Measurements from ENCODE around the gene KCNQ4.

KCNQ4 gene

GRCh38 chr1:40838980-40839942, 55.7 kb downstream of the KCNQ4 start:
- no peak for DNase-seq (ENCODE audit: low read depth in 2 of 2)

DNA sequence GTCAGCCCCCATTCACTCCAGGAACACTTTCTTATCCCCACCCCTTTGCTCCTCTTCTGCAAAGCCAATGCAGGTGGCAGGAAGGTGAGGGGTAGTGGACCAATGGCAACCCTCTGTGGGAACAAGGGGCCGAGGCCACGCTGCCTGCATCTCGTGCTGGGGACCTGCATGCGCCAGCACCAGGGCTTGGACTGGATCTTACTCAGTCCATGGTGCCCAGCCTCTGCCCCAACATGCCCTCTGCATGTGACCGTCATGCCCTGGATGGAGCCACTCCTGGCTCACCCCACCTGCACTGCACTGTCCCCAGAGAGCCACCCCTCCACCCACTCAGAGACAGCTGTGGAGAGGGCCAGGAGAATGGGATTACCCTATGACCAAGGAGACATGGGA, 56.4 kb downstream of the KCNQ4 start:
- DNase-seq (ENCODE audit: low read depth in 2 of 2): no peak

- DNase-seq (ENCODE audit: low read depth in 2 of 2): no peak
Measured at GRCh38 chr1:40840526-40841323, 57.1 kb downstream of the KCNQ4 start.

- no peak for DNase-seq (ENCODE audit: low read depth in 2 of 2)
Measured at GRCh38 chr1:40841602-40842001, 58.0 kb downstream of the KCNQ4 start.

DNA sequence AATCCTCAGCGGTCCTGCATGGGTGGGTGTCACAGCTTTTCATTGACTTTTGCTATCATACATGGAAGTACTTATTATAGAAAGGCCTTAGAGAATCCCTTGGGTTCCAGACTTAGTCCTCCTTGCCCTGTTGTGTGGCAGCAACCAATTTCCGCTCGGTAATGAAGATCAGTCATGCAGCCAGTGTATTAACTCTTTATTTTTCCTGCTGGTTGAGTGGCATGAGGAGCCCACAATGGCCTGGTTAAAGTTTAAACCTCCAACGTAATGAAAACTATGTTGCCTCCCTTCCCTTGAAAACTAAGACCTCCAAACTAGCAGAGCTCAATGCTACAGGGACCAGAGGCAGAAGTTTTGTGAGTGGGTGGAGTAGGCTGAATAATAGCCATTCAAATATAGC, 58.6 kb downstream of the KCNQ4 start:
- no peak for DNase-seq (ENCODE audit: low read depth in 2 of 2)

DNA sequence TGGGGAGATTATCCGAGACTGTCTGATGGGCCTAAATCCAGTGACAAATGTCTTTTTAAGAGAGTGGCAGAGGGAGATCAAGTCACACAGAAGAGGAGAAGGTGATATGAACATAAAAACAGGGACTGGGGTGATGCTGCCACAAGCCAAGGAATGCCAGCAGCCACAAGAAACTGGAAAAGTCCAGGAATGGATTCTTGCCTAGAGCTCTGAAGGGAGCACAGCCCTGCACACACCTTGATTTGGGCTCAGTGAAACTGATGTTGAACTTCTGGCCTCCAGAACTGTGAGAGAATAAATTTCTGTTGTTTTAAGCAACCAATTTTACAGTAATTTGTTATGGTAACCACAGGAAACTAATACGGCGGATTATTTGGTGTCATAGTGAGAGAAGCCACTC, 59.1 kb downstream of the KCNQ4 start:
- DNase-seq (ENCODE audit: low read depth in 2 of 2): no peak

DNA sequence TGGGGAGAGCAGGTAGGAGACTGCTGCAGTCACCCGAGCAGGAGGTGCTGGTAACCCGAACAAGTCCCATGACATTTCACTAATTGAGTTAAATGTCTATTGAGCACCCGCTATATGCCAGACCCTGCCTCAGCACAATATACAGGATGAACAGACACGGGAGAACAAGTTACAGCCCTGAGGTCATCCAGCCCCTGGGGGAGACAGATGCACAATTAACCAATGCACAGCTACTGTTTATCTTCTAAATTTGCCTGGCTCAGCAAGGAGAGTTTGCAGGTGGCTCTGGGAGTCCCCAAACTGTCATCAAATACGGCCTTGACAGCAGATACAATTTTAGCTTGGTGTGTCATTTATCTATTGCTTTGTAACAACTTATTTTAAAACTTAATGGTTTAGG, 60.5 kb downstream of the KCNQ4 start:
- DNase-seq (ENCODE audit: low read depth in 2 of 2): no peak

DNA sequence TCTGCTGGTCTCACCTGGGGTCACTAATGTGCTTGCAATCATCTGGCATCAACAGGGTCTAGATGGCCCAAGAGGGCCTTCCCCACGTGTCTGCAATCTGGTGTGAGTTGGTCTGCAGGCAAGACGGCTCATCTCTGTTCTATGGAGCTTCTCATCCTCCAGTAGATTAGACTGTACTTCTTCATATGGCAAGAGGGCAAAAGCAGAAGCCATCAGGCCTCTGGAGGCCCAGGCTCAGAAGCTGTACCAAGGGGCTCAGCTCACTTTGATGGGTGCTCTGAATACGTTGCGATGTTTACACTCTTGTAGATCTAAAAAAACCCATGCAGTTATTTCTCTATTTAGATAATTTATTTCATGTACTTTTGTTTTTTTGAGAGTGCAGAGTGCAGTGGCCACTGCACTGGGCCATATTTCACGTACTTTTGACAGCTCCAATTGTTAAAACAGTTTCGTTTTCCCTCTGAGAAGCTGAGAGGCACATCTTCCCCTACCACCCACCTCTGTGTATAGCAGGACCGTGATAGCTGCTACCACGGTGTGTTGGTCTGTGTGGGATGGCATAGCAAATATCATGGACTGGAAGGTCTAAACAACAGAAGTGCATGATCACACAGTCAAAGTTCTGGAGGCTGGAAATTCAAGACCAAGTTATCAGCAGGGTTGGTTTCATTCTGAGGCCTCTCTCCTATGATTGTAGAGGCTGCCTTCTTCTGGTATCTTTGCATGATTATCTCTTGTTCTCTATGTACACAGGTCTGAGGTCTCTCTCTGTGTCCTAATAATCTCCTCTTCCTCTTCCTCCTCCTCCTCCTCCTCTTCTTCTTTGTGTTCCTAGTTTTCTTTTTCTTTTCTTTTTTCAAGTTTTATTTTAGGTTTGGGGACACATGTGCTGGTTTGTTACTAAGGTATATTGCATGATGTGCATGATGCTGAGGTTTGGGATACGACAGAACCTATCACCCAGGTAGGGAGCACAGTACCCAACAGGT, 61.6 kb downstream of the KCNQ4 start:
- DNase-seq (ENCODE audit: low read depth in 2 of 2): no peak

- no peak for DNase-seq (ENCODE audit: low read depth in 2 of 2)
Measured at GRCh38 chr1:40845895-40846294, 62.3 kb downstream of the KCNQ4 start.

DNA sequence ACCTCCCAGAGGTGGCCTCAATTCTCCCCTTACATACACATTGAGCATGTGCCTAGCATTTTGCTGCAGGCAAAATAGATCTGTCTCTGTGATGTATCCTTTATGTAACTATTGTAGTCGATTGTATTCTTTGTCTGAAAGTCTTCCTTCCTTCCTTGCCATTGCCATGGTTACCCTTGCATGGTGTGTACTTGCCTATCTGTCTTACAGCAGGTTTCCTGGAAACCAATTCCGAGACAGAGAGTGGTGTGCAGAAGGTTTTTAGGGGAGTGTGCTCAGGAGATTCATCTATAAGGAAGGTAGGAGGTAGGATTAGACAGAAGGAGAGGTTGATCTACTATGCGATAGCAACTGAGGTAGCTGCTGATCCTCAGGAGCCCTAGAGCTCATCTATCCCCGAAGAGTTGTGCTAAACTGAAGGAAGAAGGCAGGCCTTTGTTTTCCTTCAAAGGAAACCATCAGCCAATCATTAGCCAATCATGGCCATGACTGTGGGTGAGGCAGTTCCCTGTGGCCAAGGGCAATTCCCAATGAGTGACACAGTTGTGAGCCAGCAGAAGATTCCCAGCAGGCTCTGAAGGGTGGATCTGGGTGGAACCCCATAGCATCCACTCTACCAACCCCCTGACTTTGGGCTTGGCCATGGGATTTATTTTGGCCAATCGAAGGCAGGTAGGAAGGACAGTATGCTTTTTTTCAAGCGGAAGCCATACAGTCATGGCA, 63.6 kb downstream of the KCNQ4 start:
- DNase-seq (ENCODE audit: low read depth in 2 of 2): no peak

DNA sequence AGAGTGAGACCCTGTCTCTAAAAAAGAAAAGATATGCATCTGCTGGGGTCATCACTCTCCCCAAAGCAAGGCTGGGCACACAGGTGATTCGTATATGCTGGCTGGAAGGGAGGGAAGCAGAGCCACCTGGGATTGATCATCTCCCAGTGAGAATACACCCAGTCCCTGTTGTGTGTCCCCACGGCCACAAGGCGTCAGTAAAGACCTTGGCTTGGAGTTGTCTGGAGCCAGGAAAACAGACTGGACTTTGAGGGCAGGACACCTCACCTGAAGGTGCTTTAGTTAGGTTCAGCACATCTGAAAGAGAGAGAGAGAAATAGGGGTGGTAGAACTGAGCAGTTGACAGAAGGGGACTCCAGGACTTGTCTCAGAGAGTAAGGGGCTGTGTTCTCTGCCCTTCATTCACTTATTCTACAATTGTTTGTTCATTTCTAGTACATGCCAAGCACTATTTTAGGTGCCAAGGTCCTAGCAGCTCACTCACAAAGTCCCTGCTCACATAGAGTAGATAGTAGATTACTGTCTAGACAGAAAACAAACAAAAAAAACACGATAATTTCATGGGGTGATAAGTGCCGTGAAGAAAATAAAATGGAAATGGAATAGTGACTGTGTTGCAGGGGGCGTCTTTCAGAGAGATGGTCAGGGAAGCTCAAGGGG, 65.1 kb downstream of the KCNQ4 start:
- DNase-seq (ENCODE audit: low read depth in 2 of 2): no peak

DNA sequence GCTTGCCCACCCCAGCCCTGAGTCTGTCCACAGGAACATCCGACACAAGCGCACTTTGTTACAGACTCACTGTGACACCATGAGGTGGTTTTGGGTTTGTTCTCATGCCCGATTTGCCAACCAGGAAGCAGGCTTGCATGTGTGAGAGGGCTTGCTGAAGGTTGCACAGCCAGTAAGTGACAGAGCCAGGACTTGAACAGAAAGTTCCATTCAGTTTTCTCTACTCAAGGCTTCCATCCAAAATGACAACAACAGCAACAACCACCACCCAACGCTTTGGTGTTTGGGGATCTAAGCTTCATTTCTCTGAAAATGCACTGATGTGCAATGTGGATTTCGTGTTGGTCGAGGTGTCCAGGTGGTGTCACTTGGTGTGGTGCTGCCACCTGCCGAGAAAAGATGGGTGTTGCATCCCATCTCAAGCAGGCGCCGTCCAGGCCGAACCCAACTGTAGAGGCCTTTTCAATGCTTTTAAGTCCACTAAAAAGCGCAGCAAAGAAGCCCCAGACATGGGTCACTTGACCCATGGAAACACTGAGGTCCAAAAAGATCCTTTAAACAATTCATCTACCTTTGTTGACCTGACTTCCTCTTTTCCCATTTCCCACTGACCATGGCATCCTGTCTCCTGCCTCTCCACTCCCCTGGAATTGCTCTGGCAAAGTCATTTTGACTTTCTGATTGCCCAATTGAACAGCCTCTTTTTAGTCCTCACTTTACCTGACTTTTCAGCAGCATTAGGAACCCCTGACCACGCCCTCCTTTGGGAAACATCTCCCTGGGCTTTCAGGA, 66.4 kb downstream of the KCNQ4 start:
- DNase-seq (ENCODE audit: low read depth in 2 of 2): peak; percentile 65 to 73

DNA sequence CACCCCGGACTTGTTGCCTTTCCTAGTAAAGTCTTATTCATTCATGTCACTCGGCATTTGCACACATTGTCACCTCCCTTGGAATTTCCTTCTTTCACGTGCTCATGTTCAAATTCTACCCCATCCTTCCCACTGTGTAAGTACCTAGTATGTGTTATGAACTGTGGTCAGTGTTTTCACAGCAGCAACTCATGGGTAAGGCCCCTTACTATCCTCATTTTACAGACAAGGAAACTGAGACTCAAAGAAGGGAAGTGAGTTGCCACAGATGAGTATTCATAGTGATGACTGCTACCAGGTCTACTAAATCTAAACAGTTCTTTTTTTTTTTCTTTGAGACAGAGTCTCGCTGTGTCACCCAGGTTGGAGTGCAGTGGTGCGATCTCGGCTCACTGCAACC, 68.1 kb downstream of the KCNQ4 start:
- no peak for DNase-seq (ENCODE audit: low read depth in 2 of 2)

DNA sequence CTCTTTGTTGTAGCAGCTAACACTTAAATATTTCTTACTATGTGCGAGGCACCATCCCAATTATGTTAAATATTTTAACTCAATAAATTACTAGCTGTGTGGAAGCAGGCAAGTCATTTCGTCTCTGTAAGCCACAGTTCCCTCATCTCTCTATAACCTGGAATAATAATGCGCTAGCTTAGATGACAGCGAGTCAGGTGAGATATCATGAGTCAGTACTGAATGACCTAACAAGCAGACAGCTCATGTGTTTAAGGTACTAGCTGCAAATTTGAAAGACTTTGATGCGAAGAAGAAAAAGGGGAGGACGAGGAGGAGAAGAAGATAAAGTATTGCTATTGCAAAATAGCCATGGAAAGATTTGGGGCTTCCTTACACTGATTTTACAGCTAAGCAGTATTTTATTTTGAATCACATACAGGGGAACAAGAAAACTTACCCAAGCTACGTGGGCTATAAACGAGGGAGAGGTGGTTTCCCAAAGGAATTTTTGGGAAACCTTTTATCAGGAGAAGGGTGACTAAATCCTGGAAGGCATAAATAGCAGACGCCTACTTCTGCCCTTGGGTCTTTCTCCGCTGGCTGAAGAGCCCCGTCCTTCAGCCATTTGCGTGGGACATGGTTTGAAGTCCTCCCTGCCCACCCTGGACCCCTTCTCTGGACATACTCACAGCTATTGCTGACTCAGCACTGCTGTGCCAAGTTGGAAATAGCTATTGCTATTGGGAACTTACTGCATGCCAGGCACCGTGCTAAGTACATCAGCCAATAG, 69.7 kb downstream of the KCNQ4 start:
- DNase-seq (ENCODE audit: low read depth in 2 of 2): no peak

GRCh38 chr1:40853885-40854170, 70.2 kb downstream of the KCNQ4 start:
- DNase-seq (ENCODE audit: low read depth in 2 of 2): no peak

DNA sequence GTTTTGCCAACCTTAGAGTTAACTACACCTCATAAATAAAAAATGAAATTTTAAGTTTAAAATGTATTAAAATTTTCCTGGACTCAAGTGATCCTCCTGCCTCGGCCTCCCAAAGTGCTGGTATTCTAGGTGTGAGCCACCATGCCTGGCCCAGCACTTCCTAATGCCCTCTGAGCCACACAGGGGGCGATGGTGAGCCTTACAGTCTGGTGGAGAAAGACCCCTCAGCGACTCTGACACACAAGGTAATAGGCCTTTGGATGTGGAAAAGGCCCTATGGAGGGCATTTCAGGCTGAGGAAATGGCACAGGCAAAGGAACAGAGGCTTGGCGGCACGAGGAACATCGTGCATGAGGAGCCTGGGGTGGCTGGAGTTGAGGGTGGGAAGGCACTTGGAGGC, 71.9 kb downstream of the KCNQ4 start:
- DNase-seq (ENCODE audit: low read depth in 2 of 2): no peak

DNA sequence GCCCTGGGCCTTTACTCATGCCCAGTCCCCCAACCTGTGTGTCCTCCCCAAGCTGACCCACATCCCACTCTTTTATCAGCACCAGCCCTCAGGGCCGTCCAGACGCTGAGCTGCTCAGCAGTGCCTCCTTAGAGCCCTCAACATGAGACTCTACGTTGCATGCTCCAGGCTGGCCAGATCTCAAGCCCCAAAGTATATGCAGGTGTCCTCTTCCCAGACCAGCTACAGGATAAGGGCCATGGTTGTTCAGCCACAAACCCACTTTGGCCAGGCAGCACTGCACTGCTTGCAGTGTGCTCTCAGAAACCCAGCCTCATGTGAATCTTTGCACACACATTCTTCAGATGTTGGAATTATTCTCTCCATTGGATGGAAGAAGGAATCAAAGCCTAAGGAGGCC, 72.5 kb downstream of the KCNQ4 start:
- DNase-seq (ENCODE audit: low read depth in 2 of 2): no peak

- no peak for DNase-seq (ENCODE audit: low read depth in 2 of 2)
Measured at GRCh38 chr1:40856656-40857302, 73.2 kb downstream of the KCNQ4 start.

DNA sequence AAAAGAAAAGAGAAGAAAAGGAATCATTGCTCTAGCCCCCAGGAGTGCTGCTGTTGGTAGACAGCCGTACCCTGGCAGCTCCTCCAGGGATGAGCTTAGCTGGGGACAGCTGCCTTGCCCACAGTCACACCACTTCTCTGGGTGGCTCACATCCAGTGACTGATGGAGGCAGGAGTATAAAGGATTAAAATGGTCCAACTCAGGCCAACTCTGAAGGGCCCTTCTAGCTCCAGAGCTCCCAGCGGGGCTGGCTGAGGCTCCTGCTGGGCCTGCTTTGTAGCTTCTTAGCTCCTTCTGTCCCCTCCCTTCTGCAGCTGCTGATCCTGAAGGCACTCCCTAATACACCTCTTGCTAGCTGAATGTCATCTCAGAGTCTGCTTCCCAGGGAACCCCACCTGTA, 74.2 kb downstream of the KCNQ4 start:
- DNase-seq (ENCODE audit: low read depth in 2 of 2): no peak
